HepG2 (cell line): ENCODE measurements around the gene ZER1. TPM values are rescaled to one million over a fixed set of nuclear protein-coding genes. Genes with fewer than 3 reads are reported as not detected.

Experiments used
- ATF7 ChIP-seq, 2 experiments: fragments of 450-650 bp in 1 of 2; sonication (generic) in 1 of 2; formaldehyde crosslinking in 1 of 2; IDR thresholded peaks; 2 replicates each; pipeline versions ENCODE4 v1.4.0 to v1.6.1; 2016 to 2020; ENCODE audit warnings: antibody characterized with exemption in 1 of 2, mild to moderate bottlenecking in 1 of 2, missing genetic modification reagents in 1 of 2
- CBFB ChIP-seq: sonication (generic); formaldehyde crosslinking; IDR thresholded peaks from 2 replicates; pipeline ENCODE4 v1.4.0; 2020; ENCODE audit warnings: missing genetic modification reagents
- CSRNP2 ChIP-seq: sonication (generic); formaldehyde crosslinking; conservative IDR thresholded peaks from 2 replicates; pipeline ENCODE4 v1.8.0; 2022; ENCODE audit warnings: low read depth, missing genetic modification reagents
- ELF4 ChIP-seq: sonication (generic); formaldehyde crosslinking; IDR thresholded peaks from 2 replicates; pipeline ENCODE4 v1.5.0; 2020; ENCODE audit warnings: missing genetic modification reagents, mild to moderate bottlenecking, moderate library complexity, borderline replicate concordance
- FLYWCH1 ChIP-seq: sonication (generic); formaldehyde crosslinking; IDR thresholded peaks from 2 replicates; pipeline ENCODE4 v1.8.1; 2023; ENCODE audit warnings: mild to moderate bottlenecking, missing genetic modification reagents
- HIVEP1 ChIP-seq: sonication (generic); formaldehyde crosslinking; IDR thresholded peaks from 2 replicates; pipeline ENCODE4 v1.4.0; 2020; ENCODE audit warnings: mild to moderate bottlenecking, missing genetic modification reagents
- HMGA1 ChIP-seq: sonication (generic); formaldehyde crosslinking; conservative IDR thresholded peaks from 2 replicates; pipeline ENCODE4 v1.4.0; 2020; ENCODE audit warnings: missing genetic modification reagents
- HOXA5 ChIP-seq: sonication (generic); formaldehyde crosslinking; IDR thresholded peaks from 2 replicates; pipeline ENCODE4 v1.4.0; 2020; ENCODE audit warnings: missing genetic modification reagents
- IRF1 ChIP-seq: sonication (generic); formaldehyde crosslinking; IDR thresholded peaks from 2 replicates; pipeline ENCODE4 v1.4.0; 2020; ENCODE audit warnings: low read depth, mild to moderate bottlenecking, missing genetic modification reagents
- MED1 ChIP-seq: sonication (generic); formaldehyde crosslinking; IDR thresholded peaks from 2 replicates; pipeline ENCODE4 v1.4.0; 2020; ENCODE audit warnings: missing genetic modification reagents
- MIXL1 ChIP-seq: IDR thresholded peaks from 2 replicates; pipeline ENCODE4 v1.6.1; 2016
- MXD4 ChIP-seq: IDR thresholded peaks from 2 replicates; pipeline ENCODE4 v1.6.1; 2016; ENCODE audit warnings: mild to moderate bottlenecking, missing biosample characterization, missing genetic modification reagents
- POGK ChIP-seq: sonication (generic); formaldehyde crosslinking; conservative IDR thresholded peaks from 2 replicates; pipeline ENCODE4 v1.8.0; 2022; ENCODE audit warnings: mild to moderate bottlenecking, moderate library complexity, missing genetic modification reagents
- RXRA ChIP-seq: sonication (generic); formaldehyde crosslinking; IDR thresholded peaks from 2 replicates; pipeline ENCODE4 v1.5.1; 2020; ENCODE audit warnings: missing genetic modification reagents
- RXRB ChIP-seq: IDR thresholded peaks from 2 replicates; pipeline ENCODE4 v1.6.1; 2016; ENCODE audit warnings: borderline replicate concordance, missing genetic modification reagents, missing compliant biosample characterization
- SAFB2 ChIP-seq: sonication (generic); formaldehyde crosslinking; IDR thresholded peaks from 2 replicates; pipeline ENCODE4 v1.5.1; 2020; ENCODE audit warnings: missing genetic modification reagents, low read depth, mild to moderate bottlenecking, borderline replicate concordance
- SIX1 ChIP-seq: sonication (generic); formaldehyde crosslinking; IDR thresholded peaks from 2 replicates; pipeline ENCODE4 v1.4.0; 2020; ENCODE audit warnings: missing genetic modification reagents, borderline replicate concordance
- SUZ12 ChIP-seq: fragments of 150-350 bp; IDR thresholded peaks from 2 replicates; pipeline ENCODE4 v1.6.1; 2014; ENCODE audit warnings: low read depth, low read length
- TARDBP ChIP-seq: sonication (generic); formaldehyde crosslinking; IDR thresholded peaks from 2 replicates; pipeline ENCODE4 v1.8.0; 2022; ENCODE audit warnings: mild to moderate bottlenecking, missing genetic modification reagents
- YEATS4 ChIP-seq: sonication (generic); formaldehyde crosslinking; IDR thresholded peaks from 2 replicates; pipeline ENCODE4 v1.4.0; 2020; ENCODE audit warnings: missing genetic modification reagents, borderline replicate concordance
- ZNF274 ChIP-seq: sonication (generic); formaldehyde crosslinking; IDR thresholded peaks from 2 replicates; pipeline ENCODE4 v1.5.1; 2020; ENCODE audit warnings: mild to moderate bottlenecking, missing genetic modification reagents
- ZNF563 ChIP-seq: sonication (generic); formaldehyde crosslinking; IDR thresholded peaks from 2 replicates; pipeline ENCODE4 v1.8.0; 2022; ENCODE audit warnings: mild to moderate bottlenecking, moderate library complexity, missing genetic modification reagents
- ZNF589 ChIP-seq: sonication (generic); formaldehyde crosslinking; conservative IDR thresholded peaks from 2 replicates; pipeline ENCODE4 v1.8.0; 2022; ENCODE audit warnings: mild to moderate bottlenecking, moderate library complexity, missing genetic modification reagents
- ZNF672 ChIP-seq: sonication (generic); formaldehyde crosslinking; IDR thresholded peaks from 2 replicates; pipeline ENCODE4 v1.8.1; 2022; ENCODE audit warnings: missing genetic modification reagents
- ZZZ3 ChIP-seq: sonication (generic); formaldehyde crosslinking; IDR thresholded peaks from 2 replicates; pipeline ENCODE4 v1.4.0; 2020; ENCODE audit warnings: missing genetic modification reagents, mild to moderate bottlenecking, borderline replicate concordance
- polyA plus RNA-seq, 8 experiments: library from polyadenylated mRNA; depleted of rRNA in 3 of 8; stranded (reverse) in 7 of 8; unstranded in 1 of 8; fragments of >200 nt; fragmentation: Illumina TruSeq in 4 of 8; extraction: Trizol in 4 of 8; gene quantifications; 2 replicates each; pipeline versions ENCODE4 v1.2.1 to v1.2.3, GENCODE V29; 2011 to 2016; ENCODE audit warnings: low read depth in 4 of 8, missing spikeins in 1 of 8, mixed read lengths in 1 of 8; ENCODE audit not compliant: insufficient read depth in 1 of 8
- total RNA-seq, 5 experiments: library from RNA; depleted of rRNA; stranded (reverse); fragments of >200 nt; fragmentation: Illumina TruSeq; extraction: Trizol; gene quantifications; 2 replicates each; pipeline ENCODE4 v1.2.3, GENCODE V29; 2016; ENCODE audit warnings: low read depth in 1 of 5
- TF ChIP-seq, protein P1 (sequence below): sonication (generic); formaldehyde crosslinking; IDR thresholded peaks from 2 replicates; pipeline ENCODE4 v1.5.0; 2020; ENCODE audit warnings: missing genetic modification reagents

ZER1 gene
- total and polyA plus RNA-seq, 2 of the 13 experiments (the other 11 are each of a cell fraction or from before 2014, with no cell fraction given), result 7.7 to 40.0 TPM

GRCh38 chr9:128818839-128819715 is 47.4 kb upstream of the ZER1 start (continued):
- TF ChIP-seq ZNF589 (CRISPR knock-in tag), result 0 out of 2 replicates have a peak, but pooled peaks have one; percentile 39
- no peak for TF ChIP-seq RXRA (CRISPR knock-in tag)
- TF ChIP-seq SAFB2 (CRISPR knock-in tag), result peak; percentile 70
- TF ChIP-seq HOXA5 (CRISPR knock-in tag), result no peak
- TF ChIP-seq ELF4 (CRISPR knock-in tag), result no peak
- no peak for TF ChIP-seq CSRNP2
- TF ChIP-seq FLYWCH1 (CRISPR knock-in tag), result no peak
- TF ChIP-seq ZNF563 (CRISPR knock-in tag), result peak; percentile 89
- TF ChIP-seq ZNF672 (CRISPR knock-in tag), result peak; percentile 23; the same call in 1 of the 2 replicates
- no peak; the same call in none of the 2 replicates for TF ChIP-seq YEATS4 (CRISPR knock-in tag)
- TF ChIP-seq HIVEP1 (CRISPR knock-in tag), result peak; percentile 39; the same call in 1 of the 2 replicates
- no peak for TF ChIP-seq TARDBP (CRISPR knock-in tag)
- no peak for TF ChIP-seq ATF7 (IDR thresholded peaks at IDR 0.05)
- TF ChIP-seq ATF7 (CRISPR knock-in tag; IDR thresholded peaks at IDR 0.05), result no peak
- TF ChIP-seq MIXL1 (CRISPR knock-in tag), result no peak
- TF ChIP-seq SIX1, result no peak
- no peak for TF ChIP-seq IRF1 (CRISPR knock-in tag)
- TF ChIP-seq HMGA1 (CRISPR knock-in tag), result no peak
- no peak; the same call in 1 of the 2 replicates for TF ChIP-seq ZNF274
- no peak for TF ChIP-seq ZZZ3 (CRISPR knock-in tag)
- TF ChIP-seq CBFB (CRISPR knock-in tag), result peak; percentile 23; the same call in 1 of the 2 replicates
- no peak for TF ChIP-seq MXD4 (CRISPR knock-in tag)
- TF ChIP-seq MED1 (CRISPR knock-in tag), result no peak
- TF ChIP-seq SUZ12, result no peak
- TF ChIP-seq, protein P1, sequence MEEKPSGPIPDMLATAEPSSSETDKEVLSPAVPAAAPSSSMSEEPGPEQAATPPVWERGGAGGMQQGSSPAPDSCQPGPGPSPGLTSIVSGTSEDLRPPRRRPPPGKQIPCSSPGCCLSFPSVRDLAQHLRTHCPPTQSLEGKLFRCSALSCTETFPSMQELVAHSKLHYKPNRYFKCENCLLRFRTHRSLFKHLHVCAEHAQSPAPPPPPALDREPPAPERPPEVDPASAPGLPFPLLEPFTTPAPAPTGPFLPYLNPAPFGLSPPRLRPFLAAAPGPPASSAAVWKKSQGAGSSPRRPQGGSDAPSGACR (CRISPR knock-in tag), result no peak
- TF ChIP-seq POGK (CRISPR knock-in tag), result peak; percentile 64; the same call in 1 of the 2 replicates
- TF ChIP-seq RXRB (CRISPR knock-in tag), result 0 out of 2 replicates have a peak, but pooled peaks have one; percentile 16
